IPS-18c (cell line): ENCODE data around the gene GTSF1L.

ENCODE experiments used
- H3K4me3 ChIP-seq: 2 replicates; pipeline ENCODE4 v1.7.0; 2013; ENCODE audit warnings: low read depth, mild to moderate bottlenecking, low read length, moderate library complexity; ENCODE audit not compliant: insufficient read depth
- H3K9me3 ChIP-seq: one replicate; pipeline ENCODE4 v1.6.1; 2013; ENCODE audit warnings: mild to moderate bottlenecking, low read length, moderate library complexity; ENCODE audit not compliant: control insufficient read depth, insufficient read depth

The GTSF1L gene

DNA sequence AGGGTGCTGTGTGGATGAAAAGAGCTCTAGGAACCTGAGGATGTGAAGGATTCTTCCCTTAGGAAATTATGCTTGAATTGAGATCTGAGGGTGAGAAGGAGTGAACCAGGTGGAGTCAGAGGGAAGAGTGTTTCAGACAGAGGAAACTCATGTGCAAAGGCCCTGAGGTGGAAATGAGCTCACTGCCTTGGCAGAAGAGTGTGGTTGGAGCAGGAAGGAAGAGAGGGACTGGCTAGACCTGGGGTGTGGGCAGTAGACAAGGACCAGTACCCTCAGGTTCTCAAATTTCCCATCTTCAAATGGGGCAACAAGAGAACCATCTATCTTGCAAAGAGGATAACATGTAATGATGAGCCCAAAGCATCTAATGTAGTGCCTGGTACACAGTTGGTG lies 24.0 kb upstream of the GTSF1L start:
- no peak overlapping the region for H3K4me3 ChIP-seq
- no peaks in the 10 kb centered on the region for H3K9me3 ChIP-seq

GRCh38 chr20:43749734-43750294 lies 23.0 kb upstream of the GTSF1L start:
- H3K4me3 ChIP-seq: no peak overlapping the region
- no peaks in the 10 kb centered on the region for H3K9me3 ChIP-seq

- Histone ChIP-seq H3K4me3 (no peak overlapping the region), H3K9me3 (no peaks in the 10 kb centered on the region)
Observed at GRCh38 chr20:43748274-43748673, 21.5 kb upstream of the GTSF1L start.

DNA sequence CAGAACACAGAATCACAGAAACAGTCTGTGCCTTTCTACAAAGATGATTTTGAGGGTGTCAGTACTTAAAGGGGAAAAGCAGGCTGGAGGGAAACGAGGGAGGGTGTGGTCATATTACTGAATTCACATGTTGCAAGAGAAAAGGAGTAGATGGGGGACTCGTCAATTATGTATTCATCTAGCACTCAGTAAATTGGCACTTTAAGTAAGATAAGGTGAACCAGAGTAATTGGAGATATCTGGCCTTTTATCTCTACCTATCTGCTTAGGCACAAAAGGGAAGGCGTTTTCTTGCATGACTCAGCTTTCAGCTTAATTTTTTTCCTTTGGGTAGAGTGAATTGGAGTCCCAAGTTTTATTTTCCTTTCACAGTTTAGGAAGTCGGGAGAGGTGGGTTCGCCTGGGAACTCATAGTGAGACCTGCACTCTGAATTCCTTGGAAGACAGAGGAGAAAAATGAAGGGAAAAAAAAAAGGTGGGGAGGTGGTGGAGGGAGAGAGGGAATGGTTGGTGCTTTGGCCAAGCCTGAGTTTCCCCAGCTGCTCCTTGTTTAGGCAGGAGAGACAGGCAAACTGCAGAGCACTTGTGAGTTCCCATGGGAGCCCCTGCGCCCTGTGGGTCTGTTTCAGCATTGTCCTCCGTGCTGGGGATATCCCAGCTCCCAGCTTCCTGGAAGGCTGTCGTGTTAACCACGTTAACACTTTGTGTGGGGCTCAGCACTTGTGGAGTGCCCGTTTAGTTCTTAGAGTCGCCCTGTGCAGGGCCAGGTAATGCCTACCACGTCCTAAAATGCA lies 19.7 kb upstream of the GTSF1L start:
- H3K9me3 ChIP-seq: no peaks in the 10 kb centered on the region

GRCh38 chr20:43744966-43745730 lies 18.3 kb upstream of the GTSF1L start:
- Histone ChIP-seq H3K4me3 (no peak overlapping the region), H3K9me3 (no peaks in the 10 kb centered on the region)

More for the DNA sequence above, 19.7 kb upstream of the GTSF1L start:
- no peak overlapping the region for H3K4me3 ChIP-seq

GRCh38 chr20:43744151-43744611 lies 17.4 kb upstream of the GTSF1L start:
- H3K4me3 ChIP-seq: no peak overlapping the region
- H3K9me3 ChIP-seq: no peaks in the 10 kb centered on the region

- Histone ChIP-seq H3K4me3 (no peak overlapping the region), H3K9me3 (no peaks in the 10 kb centered on the region)
Observed at GRCh38 chr20:43740642-43741041, 13.8 kb upstream of the GTSF1L start.

GRCh38 chr20:43739148-43739749 lies 12.4 kb upstream of the GTSF1L start:
- H3K9me3 ChIP-seq: no peaks in the 10 kb centered on the region
- H3K4me3 ChIP-seq: no peak overlapping the region

DNA sequence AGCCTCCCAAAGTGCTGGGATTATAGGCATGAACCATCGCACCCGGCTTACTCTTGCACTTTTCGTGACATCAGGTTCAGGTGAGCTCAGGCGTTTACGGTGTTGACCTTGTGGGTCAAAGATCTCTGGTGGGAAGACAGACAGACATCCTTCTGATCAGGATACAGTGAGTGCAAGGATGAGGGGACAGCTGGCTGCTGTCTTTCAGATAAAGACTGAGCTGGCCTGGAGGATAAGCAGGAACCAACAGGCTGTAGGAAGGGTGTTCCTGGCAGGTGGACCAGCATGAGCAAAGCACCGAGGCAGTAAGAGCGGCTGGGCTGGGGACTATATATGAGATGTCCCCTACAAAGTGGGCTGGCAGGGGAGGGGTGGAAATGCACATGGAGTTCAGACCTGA lies 11.1 kb upstream of the GTSF1L start:
- H3K4me3 ChIP-seq: no peak overlapping the region
- no peaks in the 10 kb centered on the region for H3K9me3 ChIP-seq

GRCh38 chr20:43736588-43737158 lies 9.9 kb upstream of the GTSF1L start:
- Histone ChIP-seq H3K4me3 (no peak overlapping the region), H3K9me3 (no peaks in the 10 kb centered on the region)

- Histone ChIP-seq H3K9me3 (no peaks in the 10 kb centered on the region), H3K4me3 (no peak overlapping the region)
Observed at GRCh38 chr20:43731927-43732326, 5.1 kb upstream of the GTSF1L start.

GRCh38 chr20:43731469-43731868 lies 4.7 kb upstream of the GTSF1L start:
- no peak overlapping the region for H3K4me3 ChIP-seq
- no peaks in the 10 kb centered on the region for H3K9me3 ChIP-seq

DNA sequence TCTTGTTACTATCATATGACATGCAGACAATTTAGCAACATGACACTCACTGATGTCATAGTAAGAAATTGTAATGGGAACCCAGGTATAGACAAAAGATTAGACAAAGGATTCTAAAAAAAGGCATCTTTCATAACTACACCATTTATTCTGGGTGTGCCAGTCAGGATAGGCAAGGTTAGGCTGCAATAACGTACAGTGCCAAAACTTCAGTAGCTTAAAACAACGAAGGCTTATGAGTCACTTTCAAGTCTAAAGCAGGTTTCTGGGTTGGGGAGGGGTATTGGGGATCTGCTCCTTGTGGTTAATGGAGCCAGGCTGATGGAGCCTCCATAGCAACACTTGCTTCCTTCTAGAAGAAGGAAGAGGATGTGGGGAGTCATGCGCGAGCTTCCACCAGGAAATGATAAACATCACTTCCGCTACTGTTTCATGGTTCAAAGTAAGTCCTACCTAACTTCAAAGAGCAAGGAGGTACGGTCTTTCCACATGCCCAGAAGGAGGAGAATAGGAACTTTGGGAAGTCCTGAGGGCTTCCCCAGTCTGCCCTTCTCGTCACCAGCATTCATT lies 2.0 kb upstream of the GTSF1L start:
- no peaks in the 10 kb centered on the region for H3K9me3 ChIP-seq
- no peak overlapping the region for H3K4me3 ChIP-seq

GRCh38 chr20:43727980-43728590 lies 1.3 kb upstream of the GTSF1L start:
- Histone ChIP-seq H3K4me3 (no peak overlapping the region), H3K9me3 (no peaks in the 10 kb centered on the region)

- no peak overlapping the region for H3K4me3 ChIP-seq
- H3K9me3 ChIP-seq: no peaks in the 10 kb centered on the region
Observed at GRCh38 chr20:43726333-43726732, 469 bp downstream of the GTSF1L start.

DNA sequence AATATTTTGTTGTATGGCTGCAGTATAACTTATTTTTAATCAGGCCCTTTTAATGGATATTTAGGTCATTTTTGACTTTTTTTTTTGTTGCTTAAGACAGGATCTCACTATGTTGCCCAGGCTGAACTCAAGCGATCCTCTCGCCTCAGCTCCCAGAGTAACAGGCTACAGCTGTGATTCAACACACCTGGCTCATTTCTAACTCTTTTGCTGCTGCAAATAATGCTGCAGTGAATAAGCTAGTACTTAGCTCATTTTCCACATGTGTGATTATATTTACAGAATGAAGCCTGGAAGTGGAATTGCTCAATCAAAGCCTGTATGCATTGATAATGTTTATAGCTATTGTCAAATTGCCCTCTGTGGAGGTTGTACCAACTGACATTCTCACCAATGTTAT lies 1.1 kb downstream of the GTSF1L start:
- Histone ChIP-seq H3K9me3 (no peaks in the 10 kb centered on the region), H3K4me3 (no peak overlapping the region)

DNA sequence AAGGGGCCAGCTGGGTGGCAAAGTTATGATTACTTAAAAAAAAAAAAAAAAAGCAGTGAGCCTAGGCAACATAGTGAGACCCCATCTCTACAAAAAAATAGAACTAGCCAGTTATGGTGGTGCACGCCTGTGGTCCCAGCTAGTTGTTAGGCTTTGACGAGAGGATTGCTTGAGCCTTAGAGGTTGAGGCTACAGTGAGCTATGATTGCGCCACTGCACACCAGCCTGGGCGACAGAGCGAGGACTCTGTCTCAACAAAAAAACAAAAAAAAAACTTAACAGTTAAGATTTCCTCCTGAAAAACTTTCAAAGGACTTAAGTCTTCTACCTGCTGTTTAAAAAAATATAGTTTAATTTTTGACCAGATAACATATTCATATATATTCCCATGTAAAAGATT lies 2.4 kb downstream of the GTSF1L start:
- no peaks in the 10 kb centered on the region for H3K9me3 ChIP-seq
- H3K4me3 ChIP-seq: no peak overlapping the region
